Activated gamma-delta T cell treated with anti-CD3 and anti-CD28 coated beads, Interleukin-2, amount 50 U/mL, for 16 hours (primary cell): Measurements from ENCODE around the gene NDRG3.
A peak's percentile ranks its signal among the peaks of the same experiment; 100 is the strongest.
"Not testable (repeated sequence)": the region's sequence is repeated elsewhere in the genome, so short reads cannot be mapped to it uniquely, and the experiment has no call there.

Experiments
- DNase-seq: peaks from one replicate; pipeline ENCODE4 v3.0.0-alpha.2; 2020; ENCODE audit warnings: low read depth

Gene NDRG3

GRCh38 chr20:36687850-36688249, 58.0 kb downstream of the NDRG3 start:
- DNase-seq, result no peak

- no peak for DNase-seq
These were observed 58.9 kb downstream of the NDRG3 start for GRCh38 chr20:36686944-36687343.

- no peak for DNase-seq
These were observed 59.4 kb downstream of the NDRG3 start for GRCh38 chr20:36686504-36686903.

- no peak for DNase-seq
These were observed 61.1 kb downstream of the NDRG3 start for GRCh38 chr20:36684747-36685146.

GRCh38 chr20:36682311-36682710, 63.6 kb downstream of the NDRG3 start:
- DNase-seq, result no peak

- DNase-seq, result no peak
These were observed 68.5 kb downstream of the NDRG3 start for GRCh38 chr20:36677422-36677771.

- no peak for DNase-seq
These were observed 69.0 kb downstream of the NDRG3 start for GRCh38 chr20:36676701-36677421.

- DNase-seq, result not testable (repeated sequence)
These were observed 70.3 kb downstream of the NDRG3 start for GRCh38 chr20:36675545-36675944.

GRCh38 chr20:36672991-36673390, 72.9 kb downstream of the NDRG3 start:
- DNase-seq, result no peak

- no peak for DNase-seq
These were observed 75.1 kb downstream of the NDRG3 start for GRCh38 chr20:36670665-36671357.

- DNase-seq, result no peak
These were observed 79.6 kb downstream of the NDRG3 start for GRCh38 chr20:36666181-36666740.

- DNase-seq, result no peak
These were observed 82.9 kb downstream of the NDRG3 start for GRCh38 chr20:36663031-36663430.

GRCh38 chr20:36658300-36658699, 87.6 kb downstream of the NDRG3 start:
- no peak for DNase-seq

GRCh38 chr20:36656733-36657132, 89.2 kb downstream of the NDRG3 start:
- no peak for DNase-seq

- DNase-seq, result no peak
These were observed 90.9 kb downstream of the NDRG3 start for GRCh38 chr20:36655004-36655403.

GRCh38 chr20:36654506-36654905, 91.4 kb downstream of the NDRG3 start:
- no peak for DNase-seq

GRCh38 chr20:36653456-36653855, 92.4 kb downstream of the NDRG3 start:
- DNase-seq, result no peak

- no peak for DNase-seq
These were observed 98.4 kb downstream of the NDRG3 start for GRCh38 chr20:36647196-36648121.

GRCh38 chr20:36646678-36647077, 99.2 kb downstream of the NDRG3 start:
- no peak for DNase-seq

GRCh38 chr20:36645998-36646397, 99.9 kb downstream of the NDRG3 start, which contains the start of gene SLA2:
SLA2 (minus strand) TSS chr20:36646196; CDS start chr20:36641335, 4,861 bp downstream.
- DNase-seq, result peak; percentile 60

- no peak for DNase-seq
These were observed 100.5 kb downstream of the NDRG3 start for GRCh38 chr20:36645353-36645752.

GRCh38 chr20:36644706-36645095, 101.2 kb downstream of the NDRG3 start:
- DNase-seq, result peak; percentile 21
